ENCODE measurements around the gene CDCA4. TPM values are rescaled to one million over a fixed set of nuclear protein-coding genes. Genes with fewer than 3 reads are reported as not detected.

CDCA4 gene
- total and polyA plus RNA-seq, 2 donors (not counting 3 experiments of a cell fraction or from before 2014, with no cell fraction given) = 29.9 to 44.5 TPM

DNA sequence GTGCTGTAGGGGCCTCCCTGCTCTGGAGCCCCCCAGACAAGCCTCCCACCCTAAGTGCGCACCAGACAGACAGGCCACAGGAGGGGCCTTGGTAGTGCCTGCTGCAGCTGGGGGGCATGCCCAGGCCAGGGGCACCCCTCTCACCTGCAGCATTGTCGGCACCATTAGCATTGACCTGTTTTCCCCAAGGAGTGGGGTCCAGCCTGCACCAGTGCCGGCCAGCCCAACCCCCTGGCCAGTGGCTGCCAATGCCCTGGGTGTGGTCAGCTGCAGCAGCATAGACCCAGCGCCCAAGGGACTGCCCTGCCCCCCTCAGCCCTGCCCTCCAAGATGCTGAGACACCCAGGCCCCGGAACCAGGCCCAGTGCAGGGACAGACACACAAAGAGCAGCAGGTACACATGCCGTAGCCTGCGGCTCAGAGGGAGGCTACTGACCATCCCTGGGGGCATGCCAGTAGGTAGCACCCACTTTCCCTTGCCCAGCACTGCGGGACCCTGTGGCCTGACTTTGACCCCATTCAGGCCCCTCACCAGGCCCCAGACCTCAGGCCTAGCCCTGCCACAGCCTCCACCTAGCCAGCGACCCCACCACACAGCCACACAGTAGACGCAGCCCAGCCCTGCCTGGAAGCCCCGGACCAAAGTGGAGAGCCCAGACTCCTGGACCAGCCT lies 43.7 kb downstream of the CDCA4 start:
- Histone ChIP-seq H3K27ac (ENCODE audit: insufficient read depth, low read depth, low read length) (no peak overlapping the region), H3K4me3 (replicated peaks in 1 of 3; ENCODE audit: insufficient read depth in 1 of 3, low read depth in 1 of 3, low read length in 3 of 3) (no peak overlapping the region), H2AFZ (ENCODE audit: low read depth, low read length) (no peak overlapping the region), H3K27me3 (ENCODE audit: control insufficient read depth in 2 of 2, insufficient read depth in 2 of 2, low read length in 2 of 2) (no peaks in the 10 kb centered on the region), H3K4me2 (ENCODE audit: insufficient read depth, low read length) (peak overlapping the region; percentile 65), H3K9me3 (replicated peaks; ENCODE audit: control insufficient read depth, insufficient read depth, low read length) (no peaks in the 10 kb centered on the region), H3K9me1 (replicated peaks; ENCODE audit: control insufficient read depth, extremely low read depth, insufficient read depth, low read length) (no peaks in the 10 kb centered on the region), H3K79me2 (ENCODE audit: control insufficient read depth, insufficient read depth, low read length) (no peaks in the 10 kb centered on the region), H3K36me3 (ENCODE audit: control insufficient read depth in 2 of 2, extremely low read depth in 1 of 2, insufficient read depth in 2 of 2, low read length in 2 of 2) (no peaks in the 10 kb centered on the region), H3K4me1 (ENCODE audit: control insufficient read depth, extremely low read depth, insufficient read depth, low read length) (peaks cover 32% of the 10 kb centered on the region), H3K9ac (replicated peaks; ENCODE audit: extremely low read depth, insufficient read depth, low read length) (no peak overlapping the region), H4K20me1 (replicated peaks; ENCODE audit: control insufficient read depth, extremely low read depth, insufficient read depth, low read length) (no peaks in the 10 kb centered on the region)
- no peak for FAIRE-seq
- TF ChIP-seq EZH2 (IDR thresholded peaks at IDR 0.05; ENCODE audit: borderline replicate concordance, low read depth, low read length, severe bottlenecking) = no peak
- no peak for TF ChIP-seq MYC (IDR thresholded peaks at IDR 0.05; ENCODE audit: low read depth, low read length)
- TF ChIP-seq POLR2A (IDR thresholded peaks at IDR 0.05; ENCODE audit: low read depth, low read length) = no peak
- TF ChIP-seq CTCF (IDR thresholded peaks at IDR 0.05; ENCODE audit: extremely low read depth in 1 of 2, insufficient read depth in 1 of 2, low read depth in 1 of 2, low read length in 2 of 2) = no peak
- no peak for TF ChIP-seq JUN (IDR thresholded peaks at IDR 0.05; ENCODE audit: borderline replicate concordance, insufficient read depth, insufficient read length, low read depth)
- TF ChIP-seq FOS (IDR thresholded peaks at IDR 0.05; ENCODE audit: borderline replicate concordance, insufficient read depth, low read length) = no peak
- no peak for TF ChIP-seq GATA2 (IDR thresholded peaks at IDR 0.05; ENCODE audit: insufficient read depth, insufficient read length, low read depth, low read length)
- no peak for TF ChIP-seq POLR2AphosphoS5 (IDR thresholded peaks at IDR 0.05; ENCODE audit: insufficient read depth, low read depth, low read length)
- TF ChIP-seq, protein P1, sequence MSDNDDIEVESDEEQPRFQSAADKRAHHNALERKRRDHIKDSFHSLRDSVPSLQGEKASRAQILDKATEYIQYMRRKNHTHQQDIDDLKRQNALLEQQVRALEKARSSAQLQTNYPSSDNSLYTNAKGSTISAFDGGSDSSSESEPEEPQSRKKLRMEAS (IDR thresholded peaks at IDR 0.05; ENCODE audit: insufficient read depth, insufficient read length) = no peak
- ChIA-PET POLR2A (no interaction called here), CTCF (interaction anchor here (4.7 kb wide), 1 partner anchor 69 kb away, joined by 97 read pairs; no protein-coding TSS in a partner anchor)
- no TSS peak for BruUV-seq (replicated peaks)
- intact Hi-C loops (cut with micrococcal nuclease) (loop anchor here (2.0 to 10.0 kb wide), 3 partner anchors 114 to 325 kb away; partner anchors contain the start of gene BRF1), dilution Hi-C loops (cut with MboI; ENCODE audit: extremely low pct_ligation_motif_present, low sequenced_read_pairs) (no loop called here)
- no peak for DNase-seq (ENCODE audit: low read depth, low spot score)
